NCI-H774 (cell line): ENCODE results near the gene FBXO28.

ENCODE experiments used
- DNase-seq: peaks from one replicate; lab custom pipeline; 2025; lab: John Stamatoyannopoulos, UW

FBXO28 gene

GRCh38 chr1:224095867-224096266 lies 18.0 kb upstream of the FBXO28 start:
- no peak for DNase-seq

- no peak for DNase-seq
Measured at GRCh38 chr1:224096773-224097172, 17.1 kb upstream of the FBXO28 start.

GRCh38 chr1:224098007-224098406 lies 15.9 kb upstream of the FBXO28 start:
- DNase-seq = no peak

- peak; percentile 44 for DNase-seq
Measured at GRCh38 chr1:224106568-224107281, 7.2 kb upstream of the FBXO28 start.

- no peak for DNase-seq
Measured at GRCh38 chr1:224107282-224107625, 6.7 kb upstream of the FBXO28 start.

GRCh38 chr1:224108991-224109390 lies 4.9 kb upstream of the FBXO28 start:
- DNase-seq = no peak

- no peak for DNase-seq
Measured at GRCh38 chr1:224109981-224110380, 3.9 kb upstream of the FBXO28 start.

- DNase-seq = no peak
Measured at GRCh38 chr1:224113005-224113404, 906 bp upstream of the FBXO28 start.

GRCh38 chr1:224113545-224113917 lies 380 bp upstream of the FBXO28 start:
- no peak for DNase-seq

GRCh38 chr1:224114787-224115175 lies 870 bp downstream of the FBXO28 start:
- DNase-seq = no peak

GRCh38 chr1:224116131-224116530 lies 2.2 kb downstream of the FBXO28 start:
- peak; percentile 55 for DNase-seq

GRCh38 chr1:224118688-224119087 lies 4.8 kb downstream of the FBXO28 start:
- no peak for DNase-seq

GRCh38 chr1:224123136-224123535 lies 9.2 kb downstream of the FBXO28 start:
- no peak for DNase-seq

GRCh38 chr1:224124220-224124619 lies 10.3 kb downstream of the FBXO28 start:
- no peak for DNase-seq

- no peak for DNase-seq
Measured at GRCh38 chr1:224127925-224128819, 14.3 kb downstream of the FBXO28 start.

- DNase-seq = no peak
Measured at GRCh38 chr1:224131253-224131652, 17.3 kb downstream of the FBXO28 start.

- no peak for DNase-seq
Measured at GRCh38 chr1:224132901-224133300, 19.0 kb downstream of the FBXO28 start.

- no peak for DNase-seq
Measured at GRCh38 chr1:224133741-224134299, 19.9 kb downstream of the FBXO28 start.

GRCh38 chr1:224137518-224137917 lies 23.6 kb downstream of the FBXO28 start:
- no peak for DNase-seq

GRCh38 chr1:224138198-224138597 lies 24.3 kb downstream of the FBXO28 start:
- no peak for DNase-seq

- no peak for DNase-seq
Measured at GRCh38 chr1:224141693-224142092, 27.8 kb downstream of the FBXO28 start.

- DNase-seq = no peak
Measured at GRCh38 chr1:224149709-224150108, 35.8 kb downstream of the FBXO28 start.

GRCh38 chr1:224151117-224151516 lies 37.2 kb downstream of the FBXO28 start:
- DNase-seq = no peak
